ENCODE data around the gene WNK1. TPM values are rescaled to one million over a fixed set of nuclear protein-coding genes. Genes with fewer than 3 reads are reported as not detected.

The WNK1 gene
- polyA plus RNA-seq, 1 donor from 2014 or later: 25.9 TPM

GRCh38 chr12:759628-760027, 7.2 kb downstream of the WNK1 start:
- H3K79me2 ChIP-seq (replicated peaks; ENCODE audit: insufficient read depth, low read length): peaks cover 95% of the 10 kb centered on the region
- H3K27me3 ChIP-seq (ENCODE audit: insufficient read depth, low read depth, low read length): no peaks in the 10 kb centered on the region
- no peak overlapping the region for H2AFZ ChIP-seq (ENCODE audit: low read depth, low read length)
- peaks cover 17% of the 10 kb centered on the region for H4K20me1 ChIP-seq (ENCODE audit: insufficient read depth)
- H3K36me3 ChIP-seq (ENCODE audit: insufficient read depth, low read length): no peaks in the 10 kb centered on the region
- H3K4me2 ChIP-seq (ENCODE audit: low read length): no peak overlapping the region
- TF ChIP-seq SMC3 (conservative IDR thresholded peaks at IDR 0.05; ENCODE audit: poor library complexity): no peak
- TF ChIP-seq POLR2AphosphoS5 (IDR thresholded peaks at IDR 0.05): no peak
- no peak for TF ChIP-seq REST (IDR thresholded peaks at IDR 0.05; ENCODE audit: borderline replicate concordance)
- no peak for TF ChIP-seq EP300 (conservative IDR thresholded peaks at IDR 0.05; ENCODE audit: poor library complexity, severe bottlenecking)
- no peak for TF ChIP-seq RAD21 (conservative IDR thresholded peaks at IDR 0.05)
- TF ChIP-seq TAF1 (IDR thresholded peaks at IDR 0.05; ENCODE audit: low read depth): no peak
- no peak for TF ChIP-seq CTCF (IDR thresholded peaks at IDR 0.05; ENCODE audit: poor library complexity, severe bottlenecking)
- no peak for TF ChIP-seq EZH2 (IDR thresholded peaks at IDR 0.05; ENCODE audit: borderline replicate concordance, insufficient read depth, low read length, poor library complexity, severe bottlenecking)
- TF ChIP-seq MXI1 (conservative IDR thresholded peaks at IDR 0.05; ENCODE audit: poor library complexity, severe bottlenecking): no peak
- no peak overlapping the region for H3K9ac ChIP-seq (ENCODE audit: low read length)
- no peaks in the 10 kb centered on the region for H3F3A ChIP-seq (ENCODE audit: insufficient read depth, low read length, poor library complexity, severe bottlenecking)
- H3K9me2 ChIP-seq (ENCODE audit: insufficient read depth, low read length): no peaks in the 10 kb centered on the region
- no peaks in the 10 kb centered on the region for H3K9me3 ChIP-seq (ENCODE audit: low read length)
- H3K4me3 ChIP-seq (ENCODE audit: low read length): no peak overlapping the region
- no peak overlapping the region for H3K27ac ChIP-seq (ENCODE audit: low read length)

GRCh38 chr12:761256-761655, 8.9 kb downstream of the WNK1 start:
- H3F3A ChIP-seq (ENCODE audit: insufficient read depth, low read length, poor library complexity, severe bottlenecking): no peaks in the 10 kb centered on the region
- H2AFZ ChIP-seq (ENCODE audit: low read depth, low read length): no peak overlapping the region
- no peaks in the 10 kb centered on the region for H3K9me3 ChIP-seq (ENCODE audit: low read length)
- H3K27ac ChIP-seq (ENCODE audit: low read length): no peak overlapping the region
- peaks cover 92% of the 10 kb centered on the region for H3K79me2 ChIP-seq (replicated peaks; ENCODE audit: insufficient read depth, low read length)
- no peaks in the 10 kb centered on the region for H3K36me3 ChIP-seq (ENCODE audit: insufficient read depth, low read length)
- no peak overlapping the region for H3K9ac ChIP-seq (ENCODE audit: low read length)
- H3K4me2 ChIP-seq (ENCODE audit: low read length): no peak overlapping the region
- TF ChIP-seq TAF1 (IDR thresholded peaks at IDR 0.05; ENCODE audit: low read depth) (no peak), POLR2AphosphoS5 (IDR thresholded peaks at IDR 0.05) (no peak), EP300 (conservative IDR thresholded peaks at IDR 0.05; ENCODE audit: poor library complexity, severe bottlenecking) (no peak), SMC3 (conservative IDR thresholded peaks at IDR 0.05; ENCODE audit: poor library complexity) (no peak), CTCF (IDR thresholded peaks at IDR 0.05; ENCODE audit: poor library complexity, severe bottlenecking) (no peak), RAD21 (conservative IDR thresholded peaks at IDR 0.05) (no peak), EZH2 (IDR thresholded peaks at IDR 0.05; ENCODE audit: borderline replicate concordance, insufficient read depth, low read length, poor library complexity, severe bottlenecking) (no peak), MXI1 (conservative IDR thresholded peaks at IDR 0.05; ENCODE audit: poor library complexity, severe bottlenecking) (no peak), REST (IDR thresholded peaks at IDR 0.05; ENCODE audit: borderline replicate concordance) (no peak)
- no peaks in the 10 kb centered on the region for H3K9me2 ChIP-seq (ENCODE audit: insufficient read depth, low read length)
- H4K20me1 ChIP-seq (ENCODE audit: insufficient read depth): peaks cover 3% of the 10 kb centered on the region
- no peak overlapping the region for H3K4me3 ChIP-seq (ENCODE audit: low read length)
- H3K27me3 ChIP-seq (ENCODE audit: insufficient read depth, low read depth, low read length): no peaks in the 10 kb centered on the region
